Measurements from ENCODE around the gene KDM4B.

KDM4B gene

GRCh38 chr19:5042556-5042955 lies 73.6 kb downstream of the KDM4B start:
- Histone ChIP-seq H3K4me3 (replicated peaks; ENCODE audit: insufficient read depth, low read length) (no peak overlapping the region), H3K27ac (replicated peaks) (no peak overlapping the region), H3K27me3 (ENCODE audit: insufficient read depth, poor library complexity, severe bottlenecking) (no peaks in the 10 kb centered on the region)
- TF ChIP-seq CTCF (IDR thresholded peaks at IDR 0.05; ENCODE audit: insufficient read depth, low read length) (no peak), GABPA (IDR thresholded peaks at IDR 0.05; ENCODE audit: low read depth) (no peak), POLR2AphosphoS5 (IDR thresholded peaks at IDR 0.05; ENCODE audit: low read depth) (no peak), REST (IDR thresholded peaks at IDR 0.05; ENCODE audit: insufficient replicate concordance, low read depth) (no peak), SPI1 (IDR thresholded peaks at IDR 0.05; ENCODE audit: borderline replicate concordance, low read depth) (no peak)
- no peak for DNase-seq (ENCODE audit: low read depth in 1 of 2, low spot score in 1 of 2)

- DNase-seq (ENCODE audit: low read depth in 1 of 2, low spot score in 1 of 2), result no peak
- Histone ChIP-seq H3K27me3 (ENCODE audit: insufficient read depth, poor library complexity, severe bottlenecking) (no peaks in the 10 kb centered on the region), H3K4me3 (replicated peaks; ENCODE audit: insufficient read depth, low read length) (no peak overlapping the region), H3K27ac (replicated peaks) (no peak overlapping the region)
- no peak for TF ChIP-seq CTCF (IDR thresholded peaks at IDR 0.05; ENCODE audit: insufficient read depth, low read length)
- TF ChIP-seq POLR2AphosphoS5 (IDR thresholded peaks at IDR 0.05; ENCODE audit: low read depth), result no peak
- no peak for TF ChIP-seq SPI1 (IDR thresholded peaks at IDR 0.05; ENCODE audit: borderline replicate concordance, low read depth)
- TF ChIP-seq REST (IDR thresholded peaks at IDR 0.05; ENCODE audit: insufficient replicate concordance, low read depth), result no peak
- TF ChIP-seq GABPA (IDR thresholded peaks at IDR 0.05; ENCODE audit: low read depth), result no peak
Measured at GRCh38 chr19:5045029-5045428, 76.1 kb downstream of the KDM4B start.

GRCh38 chr19:5045956-5046338 lies 77.0 kb downstream of the KDM4B start:
- Histone ChIP-seq H3K4me3 (replicated peaks; ENCODE audit: insufficient read depth, low read length) (no peak overlapping the region), H3K27me3 (ENCODE audit: insufficient read depth, poor library complexity, severe bottlenecking) (no peaks in the 10 kb centered on the region), H3K27ac (replicated peaks) (no peak overlapping the region)
- TF ChIP-seq SPI1 (IDR thresholded peaks at IDR 0.05; ENCODE audit: borderline replicate concordance, low read depth) (no peak), GABPA (IDR thresholded peaks at IDR 0.05; ENCODE audit: low read depth) (no peak), POLR2AphosphoS5 (IDR thresholded peaks at IDR 0.05; ENCODE audit: low read depth) (no peak), REST (IDR thresholded peaks at IDR 0.05; ENCODE audit: insufficient replicate concordance, low read depth) (no peak), CTCF (IDR thresholded peaks at IDR 0.05; ENCODE audit: insufficient read depth, low read length) (no peak)
- no peak for DNase-seq (ENCODE audit: low read depth in 1 of 2, low spot score in 1 of 2)
